Aortic smooth muscle cell (primary cell): Measurements from ENCODE around the gene IQSEC1. TPM values are rescaled to one million over a fixed set of nuclear protein-coding genes. Genes with fewer than 3 reads are reported as not detected.

Experiments
- total RNA-seq: library from RNA; depleted of rRNA; stranded (reverse); fragments of >200 nt; gene quantifications from 2 replicates; pipeline ENCODE4 v1.2.3, GENCODE V29; 2014

The IQSEC1 gene
- total RNA-seq: 20.7 and 25.8 TPM in 2 replicates

GRCh38 chr3:13073326-13074005, at the start of gene IQSEC1:
IQSEC1 (minus strand) TSS chr3:13073429; CDS start chr3:13073014, 415 bp downstream.

Other genes starting within 250 kb of the IQSEC1 start
- 2,049 and 2,310 TPM in 2 replicates for gene RPL32, start 231.9 kb downstream of the IQSEC1 start, total RNA-seq